Neuron (in vitro differentiated cells): ENCODE results near the gene CDH5.
A peak's percentile ranks its signal among the peaks of the same experiment; 100 is the strongest.

Experiments used
- H2AFZ ChIP-seq: one replicate; pipeline ENCODE4 v1.6.1; 2013; ENCODE audit warnings: low read depth, mild to moderate bottlenecking, inconsistent platforms, low read length, moderate library complexity
- H3K27me3 ChIP-seq: one replicate; pipeline ENCODE4 v1.6.1; 2013; ENCODE audit warnings: low read length; ENCODE audit not compliant: insufficient read depth
- H3K36me3 ChIP-seq: one replicate; pipeline ENCODE4 v1.6.1; 2013; ENCODE audit warnings: low read length; ENCODE audit not compliant: insufficient read depth
- H3K4me1 ChIP-seq: one replicate; pipeline ENCODE4 v1.6.1; 2013; ENCODE audit warnings: low read length; ENCODE audit not compliant: insufficient read depth
- H3K4me3 ChIP-seq: 2 replicates; pipeline ENCODE4 v1.5.1; 2013; ENCODE audit warnings: mild to moderate bottlenecking, low read length, moderate library complexity
- H3K9me3 ChIP-seq: one replicate; pipeline ENCODE4 v1.6.1; 2013; ENCODE audit warnings: low read length

CDH5 gene

DNA sequence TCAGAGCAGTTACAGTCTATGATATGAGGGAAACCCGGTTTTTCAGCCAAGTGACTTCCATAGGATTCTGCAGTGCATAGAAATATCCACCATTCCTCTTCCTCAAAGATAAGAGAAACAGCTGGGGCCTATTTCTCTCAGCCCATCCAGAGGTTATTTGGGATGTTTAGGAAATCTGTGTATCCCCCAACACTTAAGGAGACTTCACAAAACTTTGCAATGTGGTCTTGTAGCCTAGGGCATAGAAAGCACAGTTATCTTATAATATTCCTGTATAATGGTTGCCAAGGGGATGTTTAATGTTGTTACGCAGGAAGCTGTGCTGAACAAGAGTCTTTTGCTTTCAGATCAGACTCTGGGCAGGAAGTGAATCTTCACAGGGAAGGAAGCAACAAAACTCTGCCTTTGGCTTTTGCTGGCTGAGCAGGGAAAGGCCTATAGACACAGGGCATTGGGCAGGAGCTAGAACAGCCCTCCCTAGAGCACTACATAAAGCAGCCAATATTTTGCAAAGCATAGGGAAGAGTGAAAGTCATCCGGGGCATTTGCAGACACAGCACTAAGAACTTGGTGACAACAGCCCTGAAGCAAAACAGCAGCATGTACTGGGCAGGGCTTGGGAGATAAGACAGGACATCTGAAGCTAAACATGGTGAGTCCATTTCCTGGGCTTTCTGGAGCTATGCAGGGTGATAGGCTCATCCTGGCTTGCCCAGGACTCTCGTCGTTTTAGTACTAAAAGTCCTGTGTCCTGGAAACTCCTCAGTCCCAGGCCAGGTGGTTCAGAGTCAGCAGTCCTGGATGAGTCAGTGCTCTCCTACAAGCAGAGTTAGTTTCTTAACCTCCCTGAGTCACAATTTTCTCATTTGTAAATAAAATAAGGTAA is 41.9 kb downstream of the CDH5 start:
- Histone ChIP-seq H2AFZ (peak overlapping the region; percentile 39), H3K9me3 (peaks cover 10% of the 10 kb centered on the region), H3K4me1 (peaks cover 9% of the 10 kb centered on the region), H3K36me3 (no peaks in the 10 kb centered on the region), H3K27me3 (no peaks in the 10 kb centered on the region), H3K4me3 (peak overlapping the region; percentile 23)

- no peaks in the 10 kb centered on the region for H3K36me3 ChIP-seq
- H3K4me1 ChIP-seq: peaks cover 9% of the 10 kb centered on the region
- H2AFZ ChIP-seq: no peak overlapping the region
- H3K4me3 ChIP-seq: no peak overlapping the region
- H3K27me3 ChIP-seq: no peaks in the 10 kb centered on the region
- peaks cover 8% of the 10 kb centered on the region for H3K9me3 ChIP-seq
Observed at GRCh38 chr16:66409156-66409555, 42.7 kb downstream of the CDH5 start.

DNA sequence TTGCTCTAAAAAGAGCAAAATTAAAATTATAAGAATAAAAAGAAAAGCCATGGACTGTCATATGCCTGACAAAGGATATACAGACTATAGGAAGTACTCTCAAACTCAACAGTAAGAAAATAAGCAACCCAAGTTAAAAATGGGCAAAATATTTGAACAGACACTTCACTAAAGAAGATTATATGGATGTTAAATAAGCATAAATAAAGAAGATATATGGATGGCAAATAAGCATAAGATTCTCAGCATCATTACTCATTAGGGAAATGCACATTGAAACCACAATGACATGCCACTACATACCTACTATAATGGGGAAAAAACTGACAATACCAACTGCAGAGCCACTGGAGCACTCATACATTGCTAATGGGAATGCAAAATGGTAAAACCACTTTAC is 45.7 kb downstream of the CDH5 start:
- H3K27me3 ChIP-seq: no peaks in the 10 kb centered on the region
- no peak overlapping the region for H3K4me3 ChIP-seq
- no peak overlapping the region for H2AFZ ChIP-seq
- peaks cover 3% of the 10 kb centered on the region for H3K9me3 ChIP-seq
- H3K36me3 ChIP-seq: no peaks in the 10 kb centered on the region
- H3K4me1 ChIP-seq: peaks cover 9% of the 10 kb centered on the region

DNA sequence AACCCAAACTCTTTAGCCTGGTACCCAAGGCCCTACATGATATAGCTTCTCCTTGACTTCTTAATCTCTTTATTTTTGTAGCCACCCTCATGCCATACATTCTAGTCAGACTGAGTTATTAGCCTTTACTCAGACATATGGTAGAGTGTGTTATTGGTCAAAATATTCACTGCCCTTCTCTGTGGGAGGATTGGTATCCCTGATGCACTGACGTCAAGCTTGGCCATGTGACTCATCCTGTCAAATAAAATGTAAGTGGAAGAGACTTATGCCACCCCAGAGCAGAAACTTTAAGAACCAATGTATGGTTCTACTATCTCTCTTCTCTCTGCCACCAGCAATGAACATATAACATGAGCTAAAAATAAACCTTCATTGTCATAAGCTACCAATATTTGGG is 48.4 kb downstream of the CDH5 start:
- H2AFZ ChIP-seq: no peak overlapping the region
- no peak overlapping the region for H3K4me3 ChIP-seq
- H3K27me3 ChIP-seq: no peaks in the 10 kb centered on the region
- H3K9me3 ChIP-seq: peaks cover 3% of the 10 kb centered on the region
- H3K4me1 ChIP-seq: no peaks in the 10 kb centered on the region
- no peaks in the 10 kb centered on the region for H3K36me3 ChIP-seq

GRCh38 chr16:66416136-66416535 is 49.6 kb downstream of the CDH5 start:
- peaks cover 3% of the 10 kb centered on the region for H3K9me3 ChIP-seq
- H3K4me3 ChIP-seq: no peak overlapping the region
- H2AFZ ChIP-seq: no peak overlapping the region
- peaks cover 10% of the 10 kb centered on the region for H3K27me3 ChIP-seq
- H3K36me3 ChIP-seq: no peaks in the 10 kb centered on the region
- H3K4me1 ChIP-seq: no peaks in the 10 kb centered on the region

GRCh38 chr16:66416939-66417700 is 50.6 kb downstream of the CDH5 start:
- H3K36me3 ChIP-seq: no peaks in the 10 kb centered on the region
- no peak overlapping the region for H3K4me3 ChIP-seq
- H2AFZ ChIP-seq: no peak overlapping the region
- H3K4me1 ChIP-seq: no peaks in the 10 kb centered on the region
- H3K27me3 ChIP-seq: peaks cover 12% of the 10 kb centered on the region
- H3K9me3 ChIP-seq: peaks cover 3% of the 10 kb centered on the region

GRCh38 chr16:66418165-66418962 is 51.9 kb downstream of the CDH5 start:
- no peaks in the 10 kb centered on the region for H3K4me1 ChIP-seq
- no peak overlapping the region for H2AFZ ChIP-seq
- H3K9me3 ChIP-seq: no peaks in the 10 kb centered on the region
- H3K4me3 ChIP-seq: no peak overlapping the region
- no peaks in the 10 kb centered on the region for H3K36me3 ChIP-seq
- peaks cover 24% of the 10 kb centered on the region for H3K27me3 ChIP-seq

DNA sequence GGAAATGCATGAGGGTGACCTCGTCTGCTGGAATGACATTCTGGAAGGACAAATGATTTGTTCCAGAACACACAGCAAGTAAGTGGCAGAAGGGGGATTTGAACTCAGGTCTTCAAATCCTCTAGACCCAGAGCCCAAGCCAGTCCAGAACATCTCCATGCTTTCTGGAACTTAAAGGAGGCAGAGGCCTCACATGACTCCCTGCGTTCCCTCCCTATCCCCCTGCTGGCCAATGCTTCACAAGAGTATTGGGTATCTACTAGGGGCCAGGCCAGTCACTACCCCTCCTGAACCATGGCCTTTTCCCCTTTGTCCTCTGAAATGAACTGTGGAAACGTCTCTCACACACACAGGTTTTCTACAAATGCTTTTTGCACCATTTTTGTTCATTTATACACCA is 53.0 kb downstream of the CDH5 start:
- H2AFZ ChIP-seq: no peak overlapping the region
- no peak overlapping the region for H3K4me3 ChIP-seq
- peaks cover 35% of the 10 kb centered on the region for H3K27me3 ChIP-seq
- no peaks in the 10 kb centered on the region for H3K9me3 ChIP-seq
- H3K36me3 ChIP-seq: no peaks in the 10 kb centered on the region
- no peaks in the 10 kb centered on the region for H3K4me1 ChIP-seq

DNA sequence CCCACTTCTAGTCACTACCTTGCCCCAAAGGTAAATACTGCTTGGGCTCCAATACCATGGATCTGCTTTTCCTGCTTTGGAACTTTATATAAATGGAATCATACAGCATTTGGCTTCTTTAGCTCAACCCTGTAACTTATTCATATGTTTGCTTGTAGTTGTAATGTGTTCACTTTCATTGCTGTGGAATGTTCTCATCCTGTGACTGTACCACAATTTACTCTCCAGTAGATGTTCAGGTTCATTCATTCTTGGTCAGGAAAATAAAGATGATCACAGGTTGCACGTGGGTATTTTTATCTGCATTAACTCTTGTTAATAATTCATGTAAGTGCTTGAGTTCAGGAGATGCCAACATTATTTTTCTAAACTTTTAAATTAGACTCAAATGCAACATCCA is 53.9 kb downstream of the CDH5 start:
- H3K9me3 ChIP-seq: peaks cover 2% of the 10 kb centered on the region
- no peak overlapping the region for H2AFZ ChIP-seq
- no peak overlapping the region for H3K4me3 ChIP-seq
- H3K27me3 ChIP-seq: peaks cover 44% of the 10 kb centered on the region
- no peaks in the 10 kb centered on the region for H3K36me3 ChIP-seq
- no peaks in the 10 kb centered on the region for H3K4me1 ChIP-seq

GRCh38 chr16:66421891-66422290 is 55.4 kb downstream of the CDH5 start:
- Histone ChIP-seq H3K27me3 (peaks cover 55% of the 10 kb centered on the region), H3K4me3 (no peak overlapping the region), H3K36me3 (no peaks in the 10 kb centered on the region), H2AFZ (no peak overlapping the region), H3K4me1 (peaks cover 5% of the 10 kb centered on the region), H3K9me3 (peaks cover 2% of the 10 kb centered on the region)

DNA sequence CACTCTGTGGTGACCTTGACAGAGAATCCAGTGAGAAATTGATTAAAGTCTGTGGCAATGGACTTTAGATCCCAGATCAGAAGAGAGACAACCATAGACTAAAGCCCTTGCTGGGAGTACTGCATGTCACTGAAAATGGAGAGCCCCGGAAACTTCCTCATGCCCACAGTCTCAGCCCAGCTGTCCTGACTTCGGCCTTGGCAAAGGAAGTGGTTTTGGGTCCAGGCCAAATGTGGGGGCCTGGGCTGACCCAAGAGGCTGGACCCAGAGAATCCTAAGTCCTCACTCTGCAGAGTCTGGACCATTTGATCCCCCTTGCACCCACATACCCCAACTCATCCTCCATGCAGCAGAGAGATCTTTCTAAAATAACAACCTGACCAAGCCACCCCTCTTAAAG is 55.9 kb downstream of the CDH5 start:
- H3K27me3 ChIP-seq: peaks cover 55% of the 10 kb centered on the region
- no peaks in the 10 kb centered on the region for H3K36me3 ChIP-seq
- no peak overlapping the region for H2AFZ ChIP-seq
- no peak overlapping the region for H3K4me3 ChIP-seq
- H3K9me3 ChIP-seq: peaks cover 2% of the 10 kb centered on the region
- peaks cover 5% of the 10 kb centered on the region for H3K4me1 ChIP-seq

GRCh38 chr16:66423177-66423576 is 56.7 kb downstream of the CDH5 start:
- H3K4me3 ChIP-seq: no peak overlapping the region
- no peaks in the 10 kb centered on the region for H3K36me3 ChIP-seq
- H3K4me1 ChIP-seq: peaks cover 7% of the 10 kb centered on the region
- H3K27me3 ChIP-seq: peaks cover 63% of the 10 kb centered on the region
- no peak overlapping the region for H2AFZ ChIP-seq
- H3K9me3 ChIP-seq: peaks cover 2% of the 10 kb centered on the region

DNA sequence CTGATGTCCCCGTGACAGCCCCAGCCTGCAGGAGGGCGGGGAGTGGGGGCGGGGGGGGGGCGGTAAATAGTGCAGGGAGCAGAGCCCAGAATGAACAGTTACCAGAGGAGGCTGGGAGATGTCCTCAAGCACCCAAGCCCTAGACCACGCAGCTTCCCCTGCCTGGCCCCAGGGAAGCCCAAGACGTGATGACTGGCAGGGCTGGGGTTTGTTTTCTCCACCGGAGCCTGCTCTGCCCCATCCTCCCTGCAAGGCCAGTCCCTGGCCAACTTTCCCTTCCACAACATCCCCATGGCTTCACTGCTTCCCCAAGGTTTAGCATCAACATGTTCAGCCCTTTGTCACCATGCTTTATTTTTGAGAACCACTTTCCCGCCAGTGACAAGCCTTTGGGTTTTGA is 59.2 kb downstream of the CDH5 start:
- no peak overlapping the region for H3K4me3 ChIP-seq
- peaks cover 7% of the 10 kb centered on the region for H3K4me1 ChIP-seq
- H3K36me3 ChIP-seq: no peaks in the 10 kb centered on the region
- H2AFZ ChIP-seq: no peak overlapping the region
- peaks cover 78% of the 10 kb centered on the region for H3K27me3 ChIP-seq
- peaks cover 2% of the 10 kb centered on the region for H3K9me3 ChIP-seq
